Anterior cingulate cortex (tissue), 58 donors: ENCODE data around the gene NAALADL2.
"Not testable (repeated sequence)": the region's sequence is repeated elsewhere in the genome, so short reads cannot be mapped to it uniquely, and the experiment has no call there.

ENCODE experiments used
- DNase-seq, 58 donors: peaks; one replicate each; lab custom pipeline; 2025; lab: John Stamatoyannopoulos, UW

NAALADL2 gene

DNA sequence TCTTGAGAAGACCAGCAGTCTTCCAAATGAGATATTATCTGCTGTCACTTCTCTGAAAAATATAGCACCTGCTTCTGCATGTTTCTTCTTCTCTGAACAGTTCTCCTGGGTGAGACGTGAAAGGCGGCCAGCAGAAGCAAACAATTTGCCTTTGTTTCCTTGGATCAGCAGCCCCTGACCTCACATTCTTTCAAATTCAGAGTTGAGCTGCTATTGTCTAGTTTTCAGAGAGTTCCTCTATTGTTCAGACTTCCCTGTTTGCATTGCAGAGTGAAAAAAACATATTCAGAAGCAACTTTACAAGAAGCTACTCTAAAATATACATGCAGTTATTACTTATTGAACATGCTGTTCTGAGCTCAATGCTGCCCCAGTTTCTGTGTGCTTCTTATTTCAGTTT, 653.6 kb downstream of the NAALADL2 start:
- DNase-seq: peak in 35 of 58 donors; percentile 1 to 74 (median 21)

DNA sequence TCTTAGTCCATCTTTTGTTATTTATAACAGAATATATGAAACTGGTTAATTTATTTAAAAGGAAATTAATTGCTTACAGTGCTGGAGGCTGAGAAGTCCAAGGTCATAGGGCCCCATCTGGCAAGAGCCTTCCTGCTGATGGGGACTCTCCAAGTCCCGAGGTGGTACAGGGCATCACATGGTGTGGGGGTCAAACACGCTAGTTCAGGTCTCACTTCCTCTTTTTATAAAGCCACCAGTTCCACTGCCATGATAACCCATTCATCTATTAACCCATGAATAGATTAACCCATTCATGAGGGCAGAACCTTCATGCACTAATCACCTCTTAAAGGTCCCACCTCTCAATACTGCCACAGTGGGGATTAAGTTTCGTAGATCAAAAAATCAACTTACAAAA, 659.3 kb downstream of the NAALADL2 start:
- no peak for DNase-seq

DNA sequence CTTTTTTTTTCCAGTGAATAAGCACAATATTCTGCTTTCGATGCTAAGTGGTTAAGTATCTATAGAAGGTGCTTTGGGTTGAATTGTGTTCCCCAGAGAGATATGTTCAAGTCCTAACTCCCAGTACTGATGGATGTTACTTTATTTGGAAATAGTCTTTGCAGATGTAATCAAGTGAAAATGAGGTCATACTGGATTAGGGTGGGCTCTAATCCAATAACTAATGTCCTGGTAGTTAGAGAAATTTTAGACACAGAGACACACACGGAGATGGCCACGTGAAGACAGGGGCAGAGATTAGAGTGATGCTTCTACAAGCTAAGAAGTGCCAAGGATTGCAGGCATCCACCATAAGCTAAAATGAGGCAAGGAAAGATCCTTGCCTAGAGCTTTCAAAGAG, 662.3 kb downstream of the NAALADL2 start:
- DNase-seq: no peak

DNA sequence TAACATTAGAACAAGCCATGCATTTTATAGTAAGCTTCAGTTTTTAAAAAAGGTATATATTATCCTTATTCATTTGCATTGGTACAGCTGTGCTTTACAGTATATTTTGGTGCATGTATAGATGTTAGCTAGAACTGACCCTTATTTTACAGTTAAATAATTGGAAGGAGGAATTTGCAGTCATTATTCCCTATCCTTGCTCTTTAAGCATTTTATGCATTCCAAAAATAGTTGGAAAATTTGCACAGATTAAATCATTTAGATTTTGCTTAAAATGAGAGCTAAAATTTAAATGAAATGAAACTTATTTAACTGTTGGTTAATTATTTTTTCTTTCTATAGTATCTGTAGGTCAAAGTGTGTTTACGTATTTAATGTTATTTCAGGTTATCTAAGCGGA, 667.1 kb downstream of the NAALADL2 start:
- no peak for DNase-seq

DNA sequence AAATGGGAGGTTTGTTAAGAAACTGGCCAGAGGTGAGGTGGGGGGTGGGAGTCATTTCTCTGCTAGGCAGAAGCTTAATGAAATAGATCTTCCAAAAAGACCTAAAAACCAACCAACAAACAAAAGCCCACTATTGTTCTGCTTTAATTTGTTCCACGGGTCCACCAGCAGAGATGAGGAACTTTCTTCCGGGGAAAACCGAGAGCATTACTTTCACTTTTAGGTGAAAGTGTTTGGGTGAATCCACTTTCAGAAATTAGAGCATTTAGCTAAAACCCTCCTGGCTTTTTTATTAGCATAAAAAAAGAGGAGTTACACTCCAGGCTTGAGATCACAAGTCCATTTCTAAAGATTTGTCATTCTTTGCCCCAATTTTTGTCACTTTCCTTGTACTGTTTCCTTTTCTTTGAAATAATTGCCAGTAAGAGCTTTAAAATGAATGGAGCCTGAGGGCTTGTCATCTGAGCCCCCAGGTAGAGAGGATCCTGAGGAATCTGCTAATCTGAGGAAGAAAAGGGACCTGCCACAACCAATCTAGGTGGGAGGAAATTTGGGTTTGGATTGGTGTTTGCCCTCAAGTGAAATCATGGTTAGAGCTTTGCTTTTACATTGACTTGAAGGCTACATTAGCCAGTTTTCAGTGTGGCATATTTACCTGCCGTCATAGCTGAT, 667.6 kb downstream of the NAALADL2 start:
- no peak for DNase-seq

DNA sequence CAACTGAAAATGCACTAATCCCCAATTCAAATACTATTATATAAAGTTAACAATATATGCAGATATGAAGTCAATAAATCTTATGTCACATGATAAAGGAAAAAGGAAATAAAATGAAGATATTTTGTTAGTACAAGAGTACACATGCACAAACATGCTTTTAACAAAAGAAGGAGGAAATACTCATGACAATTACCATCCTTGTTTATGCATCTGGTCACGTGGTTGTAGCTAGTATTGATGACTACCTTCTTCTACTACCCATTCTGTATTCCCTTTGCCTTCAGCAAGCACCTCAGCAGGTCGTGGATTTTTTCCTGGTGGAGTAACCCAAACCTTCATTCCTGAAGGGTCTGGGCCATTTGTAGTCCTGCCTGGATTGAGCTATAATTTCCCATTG, 669.6 kb downstream of the NAALADL2 start:
- not testable (repeated sequence) for DNase-seq

DNA sequence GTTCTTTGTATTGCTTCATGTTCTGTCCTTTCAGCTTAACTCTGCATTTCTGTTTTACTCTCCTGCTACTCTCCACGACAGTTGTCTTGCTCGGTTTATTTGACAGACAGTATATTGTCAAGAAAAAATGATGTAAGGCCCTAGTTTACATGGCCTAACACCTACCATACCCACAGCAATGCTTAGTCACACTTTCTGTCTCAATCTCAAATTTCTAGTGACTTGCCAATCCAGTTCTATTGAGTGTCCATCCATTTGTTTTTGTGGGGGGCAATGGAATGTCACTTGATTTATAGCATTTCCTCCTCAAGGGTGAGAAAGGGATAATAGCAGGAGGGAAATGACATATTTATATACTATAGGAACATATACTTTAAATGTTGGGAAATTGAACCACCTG, 676.2 kb downstream of the NAALADL2 start:
- no peak for DNase-seq

DNA sequence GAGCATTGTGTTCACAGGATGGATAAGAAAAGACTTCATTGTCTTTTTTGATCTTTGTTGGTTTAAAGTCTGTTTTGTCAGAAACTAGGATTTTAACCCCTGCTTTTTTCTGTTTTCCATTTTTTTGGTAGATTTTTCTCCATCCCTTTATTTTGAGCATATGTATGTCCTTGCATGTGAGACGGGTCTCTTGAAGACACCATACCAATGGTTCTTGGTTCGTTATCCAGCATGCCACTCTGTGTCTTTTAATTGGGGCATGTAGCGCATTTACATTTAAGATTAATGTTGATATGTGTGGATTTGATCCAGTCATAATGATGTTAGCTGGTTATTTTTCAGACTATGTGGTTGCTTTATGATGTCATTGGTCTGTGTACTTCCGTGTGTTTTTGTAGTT, 687.0 kb downstream of the NAALADL2 start:
- no peak for DNase-seq

DNA sequence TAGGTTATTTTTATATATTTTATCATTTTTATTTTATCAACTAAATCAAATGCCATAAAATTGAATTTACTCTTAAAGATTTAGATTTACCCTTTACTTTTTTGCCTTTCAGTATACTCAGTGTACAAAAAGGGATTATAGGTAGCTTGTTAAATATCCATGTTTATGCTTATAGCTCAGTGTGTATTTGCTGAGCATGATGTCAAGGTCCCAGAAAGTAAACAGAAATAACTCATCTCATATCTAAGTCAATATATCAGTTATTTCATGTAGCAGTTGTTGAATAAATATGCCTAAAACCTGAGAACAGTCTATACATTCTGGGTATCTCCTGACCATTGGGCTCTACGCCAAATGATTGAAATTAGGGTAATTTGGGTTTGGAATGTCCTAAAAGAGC, 693.8 kb downstream of the NAALADL2 start:
- DNase-seq: no peak

DNA sequence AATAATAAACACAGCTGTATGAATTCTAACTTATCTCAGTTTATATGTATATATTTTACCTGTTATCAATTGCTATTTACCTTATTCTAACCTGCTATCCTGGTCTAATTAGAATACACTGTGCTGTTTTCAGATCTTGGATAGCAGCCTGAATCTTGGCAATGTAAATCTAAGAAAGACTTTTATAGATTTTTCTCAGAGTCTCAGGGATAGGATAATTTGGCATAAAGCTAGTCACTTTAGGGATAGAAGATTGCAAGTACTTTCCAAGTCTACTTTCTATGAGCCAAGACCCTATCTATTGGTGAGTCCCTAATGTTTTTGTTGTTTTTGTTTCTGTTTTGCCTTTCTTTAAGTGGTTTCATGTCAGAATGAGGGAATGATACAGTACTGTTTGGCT, 695.7 kb downstream of the NAALADL2 start:
- DNase-seq: no peak

DNA sequence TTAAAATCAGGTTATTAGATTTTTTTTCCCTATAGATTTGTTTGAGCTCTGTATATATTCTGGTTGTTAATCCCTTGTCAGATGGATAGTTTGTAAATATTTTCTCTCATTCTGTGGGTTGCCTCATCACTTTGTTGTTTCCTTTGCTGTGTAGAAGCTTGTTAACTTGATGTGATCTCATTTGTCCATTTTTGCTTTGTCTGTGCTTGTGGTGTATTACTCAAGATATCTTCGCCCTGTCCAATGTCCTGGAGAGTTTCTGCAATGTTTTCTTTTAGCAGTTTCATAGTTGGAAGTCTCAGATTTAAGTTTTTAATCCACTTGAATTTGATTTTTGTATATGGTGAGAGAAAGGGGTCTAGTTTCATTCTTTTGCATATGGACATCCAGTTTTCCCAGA, 699.1 kb downstream of the NAALADL2 start:
- no peak for DNase-seq

DNA sequence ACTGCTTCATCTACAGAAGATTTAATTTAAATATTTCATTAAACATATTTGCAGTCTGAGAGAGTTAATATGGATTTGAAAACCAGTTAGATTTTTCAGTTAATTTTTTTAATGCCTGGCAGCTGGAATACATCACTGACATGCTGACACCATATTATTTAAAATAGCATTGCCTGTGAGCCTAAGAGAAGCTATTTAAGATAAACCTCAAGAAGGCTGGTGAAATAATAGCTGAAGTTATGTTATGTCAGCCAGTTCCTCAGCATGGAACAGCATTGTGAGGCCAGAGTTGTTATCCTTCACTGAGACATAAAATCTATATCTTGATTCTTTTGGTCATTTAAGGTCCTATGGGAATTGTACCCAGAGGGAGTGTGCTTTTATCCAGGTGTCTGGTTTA, 705.2 kb downstream of the NAALADL2 start:
- no peak for DNase-seq

DNA sequence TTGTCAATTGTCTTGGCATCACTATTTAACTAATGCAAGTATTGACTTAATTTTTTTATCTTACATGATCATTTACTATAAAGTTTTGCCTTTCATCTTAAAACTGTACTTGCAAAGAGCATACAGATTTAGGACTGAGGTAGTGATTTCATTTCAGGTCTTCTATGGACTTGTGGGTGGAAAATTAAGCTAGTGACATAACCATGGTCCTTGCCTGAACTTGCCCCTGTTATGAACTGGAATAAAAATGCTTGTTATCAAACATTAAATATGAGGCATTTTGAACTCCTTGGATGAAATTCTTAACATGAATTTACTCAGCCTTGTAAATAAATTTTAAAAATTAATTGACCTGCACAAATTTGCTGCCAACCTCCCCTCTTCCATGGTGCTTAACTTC, 712.0 kb downstream of the NAALADL2 start:
- DNase-seq: no peak

DNA sequence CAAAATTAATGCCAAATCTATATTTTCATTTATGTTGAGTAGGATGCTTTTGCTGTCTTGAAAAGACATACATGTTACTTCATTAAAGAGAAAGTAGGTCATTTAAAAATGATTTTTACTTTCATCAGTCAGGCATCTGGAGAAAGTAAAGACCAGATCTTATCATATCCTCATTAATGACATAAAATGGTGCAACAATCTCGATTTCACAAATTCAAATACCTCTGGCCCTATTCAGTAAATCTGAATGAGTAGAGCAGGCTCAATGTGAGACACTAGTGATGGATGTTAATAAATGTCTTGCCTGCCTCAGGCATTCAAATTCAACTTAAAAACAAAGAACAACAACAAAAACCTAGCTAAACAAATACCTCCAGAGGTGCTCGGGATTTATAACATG, 714.1 kb downstream of the NAALADL2 start:
- DNase-seq: no peak

DNA sequence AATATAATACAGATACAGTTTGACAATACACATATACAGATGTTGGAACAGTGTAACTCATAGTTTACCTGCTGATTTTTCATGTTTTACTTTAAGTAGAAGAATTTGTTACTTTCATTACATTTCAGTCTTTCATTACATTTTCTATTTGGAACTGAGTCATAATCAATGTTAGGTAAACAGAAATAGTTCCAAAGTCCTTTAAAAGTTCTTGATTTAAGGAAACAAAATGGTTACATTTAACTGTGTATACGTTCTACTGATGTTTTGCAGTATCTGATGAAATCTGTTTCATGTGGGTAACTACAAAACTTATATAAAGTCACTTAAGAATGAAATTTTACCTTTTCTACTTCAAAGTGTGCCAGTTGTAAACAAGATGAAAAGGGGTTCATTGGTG, 721.2 kb downstream of the NAALADL2 start:
- no peak for DNase-seq

DNA sequence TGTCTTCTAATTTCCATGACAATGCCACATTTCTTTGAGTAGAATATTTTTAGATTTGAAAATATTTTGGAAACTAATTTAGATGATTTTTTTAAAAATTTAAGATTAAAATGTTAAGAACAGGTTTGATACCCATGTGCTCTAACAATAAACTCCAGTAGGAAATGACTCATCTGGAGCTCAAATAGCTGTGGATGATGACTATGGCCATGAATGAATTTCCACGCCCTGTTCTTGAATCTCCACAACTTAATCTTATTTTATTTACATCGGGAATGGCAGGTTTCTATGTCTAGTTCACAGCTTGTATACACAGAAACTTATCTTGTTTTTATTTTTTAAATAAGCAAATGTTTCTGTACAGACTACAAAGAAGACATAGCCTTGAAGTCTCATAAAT, 726.8 kb downstream of the NAALADL2 start:
- no peak for DNase-seq

DNA sequence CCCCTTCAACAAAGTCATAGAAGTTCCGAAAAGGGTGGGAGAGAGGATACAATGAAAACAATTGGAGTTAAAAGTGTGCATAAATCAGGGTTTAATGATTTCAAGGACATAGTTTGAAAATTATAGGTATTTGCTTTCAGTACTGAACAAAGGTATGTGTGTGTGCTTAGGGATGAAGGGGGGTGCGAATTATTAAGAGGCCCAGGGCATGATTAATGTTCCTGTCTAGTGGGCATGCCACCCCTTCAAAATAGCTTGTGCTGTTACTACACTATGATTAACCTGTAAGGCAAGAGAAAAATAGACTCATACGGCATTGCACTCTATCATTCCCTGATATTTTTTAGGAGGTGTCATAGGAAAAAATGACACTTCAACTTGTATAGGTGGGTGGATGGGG, 731.6 kb downstream of the NAALADL2 start:
- no peak for DNase-seq

DNA sequence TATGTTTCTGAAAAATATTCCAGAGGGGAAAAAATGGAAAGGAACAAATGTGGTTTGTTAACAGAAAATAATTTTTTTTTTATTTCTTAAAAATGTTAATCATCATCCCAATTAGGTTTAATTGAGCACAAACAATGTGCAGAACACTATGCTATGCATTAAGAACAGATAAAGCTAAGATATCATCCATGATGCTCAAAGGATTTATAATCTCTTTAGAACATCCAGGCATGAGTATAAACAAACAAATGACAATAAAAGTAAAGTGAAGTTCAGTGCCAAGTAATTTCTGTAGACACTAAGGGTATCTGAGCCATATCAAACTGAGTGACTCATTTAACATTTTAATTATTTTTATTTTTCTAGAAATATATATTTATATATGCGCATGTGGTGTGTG, 732.2 kb downstream of the NAALADL2 start:
- DNase-seq: no peak

DNA sequence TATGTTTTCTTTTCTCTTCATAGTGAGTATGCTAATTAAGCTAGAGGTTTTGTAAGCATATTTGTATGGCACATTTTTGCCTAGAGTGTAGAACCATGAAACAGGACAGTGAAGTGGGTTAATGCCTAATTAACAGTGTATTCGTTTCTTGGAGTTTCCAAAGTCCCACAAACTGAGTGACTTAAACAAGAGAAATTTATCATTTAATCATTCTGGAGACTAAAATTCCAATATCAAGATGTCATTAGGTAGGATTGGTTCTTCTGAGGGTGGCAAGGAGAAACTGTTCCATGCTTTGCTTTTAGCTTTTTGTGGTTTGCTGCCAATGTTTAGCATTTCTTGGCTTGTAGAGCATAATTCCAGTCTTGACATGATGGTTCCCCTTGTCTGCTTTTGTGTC, 734.2 kb downstream of the NAALADL2 start:
- DNase-seq: no peak

DNA sequence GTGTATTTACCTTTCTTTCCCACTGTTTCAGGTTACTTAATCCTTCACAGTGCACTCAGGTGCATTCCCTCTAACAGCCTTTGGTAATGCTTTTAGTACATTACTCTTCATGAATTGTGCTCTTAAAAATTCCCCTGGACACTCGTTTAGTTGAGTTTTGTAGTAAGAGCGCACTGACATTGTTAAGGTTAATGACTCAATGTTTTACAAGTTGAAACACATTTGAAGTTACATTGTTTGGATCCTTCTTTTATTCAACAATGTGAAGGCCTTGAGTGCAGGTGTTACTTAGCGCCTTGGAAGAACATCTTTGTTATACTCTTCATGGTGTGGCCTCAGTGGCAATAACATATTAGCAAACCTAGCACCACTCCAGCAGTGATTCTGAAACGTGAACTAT, 739.6 kb downstream of the NAALADL2 start:
- no peak for DNase-seq

DNA sequence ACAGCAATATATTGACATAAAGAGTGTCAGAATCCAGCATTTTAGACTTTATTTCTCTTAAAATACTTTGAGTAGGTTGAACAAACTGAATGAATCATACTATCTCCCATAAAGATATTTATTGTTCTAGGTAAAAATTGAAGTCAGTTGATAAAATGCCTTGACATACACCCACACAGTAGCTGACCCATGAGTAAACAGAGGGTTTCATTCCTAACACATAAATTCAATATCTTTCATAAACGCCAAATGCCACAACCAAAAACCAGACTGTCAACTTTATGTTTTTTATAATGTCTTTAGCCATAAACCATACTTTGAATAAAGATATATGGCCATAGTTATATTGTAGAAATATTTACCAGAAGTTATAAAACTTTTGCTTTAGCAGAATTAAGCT, 742.4 kb downstream of the NAALADL2 start:
- no peak for DNase-seq

DNA sequence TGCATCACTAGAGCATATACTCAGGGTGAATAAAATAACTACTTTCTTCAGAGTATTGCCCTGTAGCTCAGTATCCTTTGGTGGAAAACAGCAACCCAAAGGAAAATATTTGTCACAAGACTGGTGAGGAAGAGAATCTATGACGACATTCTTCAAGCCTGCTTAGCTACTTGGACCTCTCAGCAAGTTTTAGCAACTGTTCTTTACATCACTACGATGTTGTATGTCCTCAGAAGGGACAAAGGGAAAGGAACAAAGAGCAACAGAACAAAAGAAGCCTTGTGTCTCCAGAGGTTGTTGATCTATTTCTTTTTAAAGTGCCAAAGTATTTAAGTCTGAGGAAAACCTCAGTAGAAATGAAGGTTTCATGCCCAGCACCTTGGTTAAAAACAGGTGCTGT, 746.7 kb downstream of the NAALADL2 start:
- no peak for DNase-seq

DNA sequence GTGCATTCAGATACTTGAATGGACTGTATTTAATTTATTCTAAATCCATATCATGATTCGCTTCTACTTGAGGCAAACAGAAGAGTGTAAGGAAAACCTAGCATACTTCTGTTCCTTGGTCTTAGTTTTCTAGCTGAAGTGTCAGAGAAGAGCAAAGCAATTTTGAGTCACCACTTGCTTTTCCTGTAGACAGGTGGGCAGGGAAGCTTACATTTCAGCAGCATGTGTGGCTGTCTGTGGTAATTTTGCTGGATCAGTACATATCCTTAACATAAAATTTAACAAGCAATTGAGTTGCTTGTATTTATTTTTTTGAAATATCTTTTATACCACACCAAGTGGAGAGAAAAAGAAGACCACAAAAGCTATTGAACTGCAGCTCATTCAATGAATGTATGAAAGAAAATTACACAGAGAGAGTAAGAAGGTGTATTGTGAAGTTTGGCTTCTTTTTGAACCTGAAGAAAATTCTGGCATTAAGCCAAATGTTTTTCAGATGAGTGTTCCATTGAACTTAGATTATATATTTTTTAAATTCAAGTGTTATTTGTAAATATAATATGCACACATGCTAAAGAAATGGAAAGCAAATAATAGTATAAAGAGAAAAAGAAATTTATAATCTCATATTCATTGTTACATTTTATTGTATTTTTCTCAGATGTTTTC, 747.6 kb downstream of the NAALADL2 start:
- no peak for DNase-seq
